GM19023 (cell line): Measurements from ENCODE around the gene TAS2R19.
"Not testable (repeated sequence)": the region's sequence is repeated elsewhere in the genome, so short reads cannot be mapped to it uniquely, and the experiment has no call there.

Experiments
- ATAC-seq: cut with Tn5 transposase; IDR thresholded peaks from one replicate; pipeline ENCODE4 v1.9.1; 2021; ENCODE audit warnings: mild to moderate bottlenecking, moderate library complexity; ENCODE audit not compliant: unreplicated experiment

Gene TAS2R19, protein sequence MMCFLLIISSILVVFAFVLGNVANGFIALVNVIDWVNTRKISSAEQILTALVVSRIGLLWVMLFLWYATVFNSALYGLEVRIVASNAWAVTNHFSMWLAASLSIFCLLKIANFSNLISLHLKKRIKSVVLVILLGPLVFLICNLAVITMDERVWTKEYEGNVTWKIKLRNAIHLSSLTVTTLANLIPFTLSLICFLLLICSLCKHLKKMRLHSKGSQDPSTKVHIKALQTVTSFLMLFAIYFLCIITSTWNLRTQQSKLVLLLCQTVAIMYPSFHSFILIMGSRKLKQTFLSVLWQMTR

DNA sequence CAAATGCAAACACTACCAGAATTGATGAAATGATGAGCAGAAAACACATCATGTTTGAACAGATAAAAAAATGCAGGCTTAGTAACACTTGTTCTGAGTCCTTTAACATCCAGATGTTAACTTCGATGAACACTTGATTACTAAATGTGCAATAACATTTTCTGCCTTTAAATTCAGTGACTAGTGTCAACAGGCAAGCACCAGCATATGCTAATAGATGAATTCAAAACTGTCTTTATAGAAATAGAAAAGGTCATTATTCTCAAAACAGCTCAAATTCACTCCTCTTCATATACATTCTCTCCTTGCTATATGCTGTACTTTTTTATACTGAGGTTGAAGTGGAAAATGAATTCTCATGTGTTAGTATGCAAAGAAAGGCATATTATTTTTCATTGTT, at the start of gene TAS2R19:
TSS of gene TAS2R19 (minus strand) at position 101 of the 400 bp plus-strand sequence. CDS start at position 52, 49 bp downstream.
- ATAC-seq: no peak

DNA sequence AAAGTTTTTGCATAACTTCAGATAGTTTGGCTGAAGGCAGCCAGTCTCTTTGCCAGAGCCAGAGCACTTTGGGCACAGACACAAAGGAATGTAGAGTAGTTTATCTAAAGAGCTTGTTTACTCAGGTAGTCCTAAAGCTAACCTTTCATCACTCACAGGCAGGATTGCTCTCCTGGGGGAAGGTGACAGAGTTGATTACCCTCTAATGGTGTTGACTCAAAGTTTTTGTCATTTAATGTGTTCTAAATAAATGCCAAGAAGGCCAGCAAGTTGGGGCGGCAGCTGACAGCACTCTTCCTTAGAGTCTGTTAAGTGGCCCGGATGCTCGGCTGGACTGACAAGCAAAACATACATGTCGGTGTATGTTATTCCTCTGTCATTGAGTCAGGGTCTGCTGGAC, 49.0 kb upstream of the TAS2R19 start:
- ATAC-seq: no peak

DNA sequence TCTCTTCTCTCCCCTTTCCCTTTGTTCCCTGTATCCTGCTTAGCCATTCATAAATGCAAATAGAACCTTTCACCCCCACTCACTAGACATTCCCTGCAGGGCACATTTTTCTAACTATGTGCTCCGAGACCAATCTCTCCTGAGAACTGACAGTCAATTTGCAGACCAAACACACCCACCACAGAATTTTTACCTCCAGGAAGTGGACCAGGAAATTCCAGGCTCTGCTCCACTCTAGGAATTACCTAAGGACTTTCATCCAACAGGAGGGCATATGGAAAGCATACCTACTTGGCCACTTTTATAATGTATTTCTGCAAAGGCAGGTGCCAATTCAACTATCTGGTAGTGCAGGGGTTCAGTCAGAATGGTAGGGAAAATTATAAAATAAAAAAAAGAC, 48.6 kb upstream of the TAS2R19 start:
- ATAC-seq: no peak

DNA sequence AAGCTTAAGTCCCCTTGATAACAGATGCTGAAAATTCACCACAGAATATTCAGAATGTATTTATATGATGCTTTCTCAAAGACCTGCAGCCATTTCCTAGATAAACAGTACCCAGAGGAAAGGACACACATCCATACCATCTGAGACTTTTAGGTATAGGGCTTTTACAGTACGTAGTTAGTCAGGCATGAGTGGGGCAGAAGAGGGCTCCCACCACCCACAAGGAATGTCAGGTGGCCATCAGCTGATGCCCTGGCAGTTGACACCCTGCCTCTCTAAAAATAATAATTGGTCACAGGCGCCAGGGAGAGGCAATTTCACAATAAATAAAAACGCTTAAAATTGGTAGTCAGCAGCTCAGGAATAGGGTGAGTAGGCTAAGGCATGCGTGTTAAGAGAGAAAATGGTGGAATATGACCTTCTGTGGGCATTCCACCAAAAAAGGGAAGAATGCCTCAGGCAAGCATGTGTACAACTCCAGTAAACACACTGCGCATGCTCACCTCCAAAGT, 47.5 kb upstream of the TAS2R19 start:
- ATAC-seq: no peak

DNA sequence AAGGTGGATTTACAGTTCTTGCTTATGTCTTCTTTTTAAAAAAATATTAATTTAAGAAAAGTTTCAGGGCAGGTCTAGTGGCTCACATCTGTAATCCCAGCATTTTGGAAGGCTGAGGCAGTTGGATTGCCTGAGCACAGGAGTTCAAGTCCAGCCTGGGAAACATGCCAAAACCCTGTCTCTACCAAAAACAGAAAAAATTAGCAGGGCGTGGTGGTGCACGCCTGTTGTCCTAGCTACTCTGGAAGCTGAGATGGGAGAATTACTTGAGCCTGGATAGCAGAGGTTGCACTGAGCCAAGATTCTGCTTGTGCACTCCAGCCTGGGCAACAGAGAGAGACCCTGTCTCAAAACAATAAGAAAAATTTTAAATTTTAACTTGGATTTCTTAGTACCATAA, 45.1 kb upstream of the TAS2R19 start:
- no peak for ATAC-seq

DNA sequence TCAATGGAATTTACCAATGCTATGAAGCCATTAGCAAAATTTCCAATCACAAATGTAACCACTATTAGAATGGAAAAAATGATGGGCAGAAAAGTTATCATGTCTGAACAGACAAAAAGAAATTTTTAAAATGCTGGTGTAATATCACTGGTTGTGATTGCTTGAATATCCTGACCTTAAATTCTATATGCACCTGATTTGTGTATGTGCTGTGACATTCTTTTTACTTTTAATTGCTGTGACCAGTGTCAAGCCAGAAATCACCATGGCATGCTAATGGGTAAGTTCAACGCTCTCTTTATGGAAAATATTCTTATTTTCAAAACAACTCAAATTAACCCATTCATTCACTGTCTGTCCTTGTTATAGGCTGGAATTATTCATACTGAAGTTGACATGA, 39.8 kb upstream of the TAS2R19 start, which contains the start of gene TAS2R46:
TSS of gene TAS2R46 (minus strand) at position 101 of the 400 bp plus-strand sequence. CDS start at position 101, 0 bp downstream.
- not testable (repeated sequence) for ATAC-seq

DNA sequence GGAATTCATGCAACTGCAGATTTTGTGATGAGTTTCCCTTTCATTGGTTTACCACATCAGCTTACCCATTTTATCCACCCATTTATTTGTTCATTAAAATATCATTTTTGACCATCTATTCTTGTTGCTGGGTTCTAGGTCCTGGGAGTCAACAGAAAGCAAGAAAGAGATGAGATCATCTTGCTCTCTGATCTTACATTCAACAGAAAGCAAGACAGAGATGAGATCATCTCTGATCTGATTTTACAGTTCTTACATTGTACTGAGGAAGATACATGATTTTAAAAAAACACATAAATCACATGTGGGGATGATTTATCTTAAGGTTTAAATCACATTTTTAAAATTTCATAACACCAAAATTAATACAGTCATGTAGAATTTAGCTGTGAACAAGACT, 37.4 kb upstream of the TAS2R19 start:
- no peak for ATAC-seq

DNA sequence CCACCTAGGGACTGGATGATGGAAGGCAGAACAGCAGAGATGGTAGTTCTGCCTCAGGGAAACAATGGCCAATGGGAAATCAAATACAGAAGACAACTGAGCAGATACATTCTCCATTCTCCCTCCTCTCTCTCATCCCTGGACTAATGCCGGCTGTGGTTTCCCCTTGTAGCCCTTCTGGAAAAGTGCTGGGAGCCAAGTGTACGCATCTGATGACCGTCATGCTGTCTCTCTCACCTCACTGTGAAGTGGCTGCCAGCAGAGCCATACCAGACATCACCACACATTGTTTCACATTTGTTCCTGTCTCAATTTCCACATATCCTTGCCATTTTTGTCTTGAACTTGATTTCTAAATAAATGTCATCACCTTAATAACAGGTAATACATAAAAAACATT, 36.6 kb upstream of the TAS2R19 start:
- ATAC-seq: no peak

DNA sequence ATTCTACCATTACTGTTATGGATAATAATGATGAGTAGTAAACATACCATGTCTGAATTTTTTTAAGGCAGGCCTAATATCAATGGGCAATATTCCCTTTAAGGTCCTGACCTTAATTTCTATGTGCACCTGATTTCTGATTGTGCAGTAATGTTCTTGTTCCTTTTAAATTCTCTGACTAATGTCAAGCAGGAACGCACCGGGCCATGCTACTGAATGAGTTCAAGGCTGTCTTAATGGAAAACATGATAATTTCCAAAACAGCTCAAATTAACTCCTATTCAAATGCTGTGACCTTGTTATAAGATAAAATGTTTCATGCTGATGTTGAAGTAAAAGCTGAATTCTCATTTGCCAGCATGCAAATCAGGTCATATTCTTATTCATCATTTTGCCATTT, 32.9 kb upstream of the TAS2R19 start:
- no peak for ATAC-seq

DNA sequence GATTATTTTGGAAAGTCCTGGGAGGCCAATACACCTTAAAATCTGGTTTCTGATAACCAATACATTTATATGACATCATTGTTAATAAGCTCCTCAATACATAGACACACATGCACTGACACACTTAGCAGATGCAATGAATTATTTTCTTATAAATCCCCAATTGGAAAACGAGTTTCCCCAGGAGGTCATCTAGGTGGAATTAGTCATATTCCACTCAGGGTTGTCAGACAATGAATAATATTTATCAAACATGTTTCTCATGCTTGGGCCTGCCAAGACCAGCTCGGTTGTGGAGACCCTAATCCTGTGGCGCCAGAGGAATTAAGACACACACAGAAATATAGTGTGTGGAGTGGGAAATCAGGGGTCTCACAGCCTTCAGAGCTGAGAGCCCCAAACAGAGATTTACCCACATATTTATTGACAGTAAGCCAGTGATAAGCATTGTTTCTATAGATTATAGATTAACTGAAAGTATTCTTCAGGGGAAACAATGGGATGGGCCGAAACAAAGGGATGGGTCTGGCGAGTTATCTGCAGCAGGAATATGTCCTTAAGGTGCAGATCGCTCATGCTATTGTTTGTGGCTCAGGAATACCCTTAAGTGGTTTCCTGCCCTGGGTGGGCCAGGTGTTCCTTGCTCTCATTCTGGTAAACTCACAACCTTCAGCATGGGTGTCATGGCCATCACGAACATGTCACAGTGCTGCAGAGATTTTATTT, 27.5 kb upstream of the TAS2R19 start:
- ATAC-seq: not testable (repeated sequence)

DNA sequence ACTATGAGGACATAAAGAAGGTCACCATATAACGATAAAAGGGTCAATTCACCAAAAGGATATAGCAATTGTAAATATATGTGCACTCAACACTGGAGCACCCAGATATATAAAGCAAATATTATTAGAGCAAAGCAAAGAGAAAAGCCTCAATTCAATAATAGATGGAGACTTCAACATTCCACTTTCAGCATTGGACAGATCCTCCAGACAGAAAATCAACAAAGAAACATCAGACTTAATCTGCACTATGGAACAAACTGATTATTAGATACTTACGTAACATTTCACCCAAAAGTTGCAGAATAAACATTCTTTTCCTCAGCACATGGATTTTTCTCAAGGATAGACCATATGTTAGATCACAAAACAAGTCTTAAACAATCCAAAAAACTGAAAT, 18.9 kb upstream of the TAS2R19 start:
- ATAC-seq: not testable (repeated sequence)

DNA sequence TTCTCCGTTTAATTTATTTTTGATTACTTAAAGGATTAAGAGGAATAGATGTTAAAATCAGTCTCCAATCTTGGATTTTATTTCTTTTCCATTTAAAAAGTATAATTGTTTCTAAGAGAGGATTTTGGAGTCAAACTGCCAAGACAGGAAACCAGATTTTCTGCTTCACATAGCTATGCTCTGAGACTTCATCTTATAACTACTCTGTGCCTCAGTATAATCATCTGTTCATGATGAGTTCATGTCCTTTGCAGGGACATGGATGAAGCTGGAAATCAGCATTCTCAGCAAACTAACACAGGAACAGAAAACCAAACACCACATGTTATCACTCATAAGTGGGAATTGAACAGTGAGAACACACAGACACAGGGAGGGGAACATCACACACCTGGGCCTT, 17.7 kb upstream of the TAS2R19 start:
- no peak for ATAC-seq

DNA sequence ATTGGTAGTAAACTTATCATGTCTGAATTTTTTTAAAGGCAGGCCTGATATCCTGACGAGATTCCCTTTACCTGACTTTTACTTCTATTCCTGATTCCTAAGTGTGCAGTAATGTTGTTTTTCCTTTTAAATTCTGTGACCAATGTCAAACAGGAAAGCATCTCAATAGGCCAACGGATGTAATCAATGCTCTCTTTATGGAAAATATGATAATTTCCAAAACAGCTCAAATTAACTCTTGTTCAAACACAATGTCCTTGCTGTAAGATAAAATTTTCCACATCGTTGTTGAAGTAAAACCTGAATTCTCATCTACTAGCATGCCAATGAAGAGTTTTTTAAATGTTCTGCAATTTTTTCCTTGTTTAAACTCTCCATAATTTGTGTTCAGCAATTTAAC, 16.8 kb upstream of the TAS2R19 start:
- no peak for ATAC-seq

DNA sequence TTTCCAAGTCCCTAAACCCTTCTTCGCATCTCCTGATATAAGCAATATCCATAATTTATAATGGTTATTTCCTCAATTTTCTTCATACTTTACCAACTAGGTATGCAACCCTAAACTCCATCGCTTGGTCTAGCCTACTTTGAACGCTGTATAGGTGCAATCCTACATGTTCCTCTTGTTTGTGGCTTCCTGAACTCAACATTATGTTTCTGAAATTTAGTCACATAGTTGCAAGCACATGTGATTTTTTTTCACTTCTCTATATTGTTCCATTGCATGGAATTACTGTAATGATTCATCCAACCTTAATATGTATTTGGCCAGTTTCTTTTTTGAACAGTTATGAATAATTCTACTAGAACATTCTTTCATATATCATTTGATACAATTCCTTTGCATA, 11.5 kb upstream of the TAS2R19 start:
- not testable (repeated sequence) for ATAC-seq

DNA sequence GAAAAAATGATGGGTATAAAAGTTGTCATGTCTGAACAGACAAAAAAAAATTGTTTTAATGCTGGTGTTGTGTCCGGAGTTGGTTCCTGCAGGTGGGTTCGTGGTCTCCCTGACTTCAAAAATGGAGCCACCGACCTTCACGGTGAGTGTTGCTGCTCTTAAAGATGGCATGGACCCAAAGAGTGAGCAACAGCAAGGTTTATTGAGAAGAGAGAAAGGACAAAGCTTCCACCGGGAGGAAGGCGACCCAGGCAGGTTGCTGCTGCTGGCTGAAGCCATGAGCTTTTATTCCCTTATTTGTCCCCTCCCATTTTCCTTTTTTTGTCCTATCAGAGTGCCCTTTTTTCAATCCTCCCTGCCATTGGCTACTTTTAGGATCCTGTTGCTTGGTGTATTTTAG, 8.9 kb upstream of the TAS2R19 start, which contains the start of gene TAS2R31:
TSS of gene TAS2R31 (minus strand) at position 101 of the 400 bp plus-strand sequence. CDS start at position 29, 72 bp downstream.
- ATAC-seq: no peak

DNA sequence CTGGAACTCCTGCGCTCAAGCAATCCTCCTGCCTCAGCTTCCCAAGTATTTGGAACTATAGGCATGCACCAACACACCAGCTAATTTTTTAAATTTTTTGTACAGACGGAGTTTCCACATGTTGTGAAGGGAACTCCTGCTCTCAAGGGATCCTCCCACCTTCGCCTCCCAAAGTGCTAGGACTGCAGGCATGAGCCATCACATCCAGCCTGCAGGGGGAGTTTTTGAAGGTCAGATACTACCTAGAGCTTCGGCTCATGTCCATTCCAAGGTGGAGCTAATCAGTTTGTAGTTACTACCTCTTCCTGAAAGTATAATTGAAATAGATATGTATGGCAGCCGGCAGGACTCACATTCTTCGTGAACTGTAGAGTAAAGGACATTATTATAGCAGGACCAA, 3.7 kb upstream of the TAS2R19 start:
- ATAC-seq: no peak

DNA sequence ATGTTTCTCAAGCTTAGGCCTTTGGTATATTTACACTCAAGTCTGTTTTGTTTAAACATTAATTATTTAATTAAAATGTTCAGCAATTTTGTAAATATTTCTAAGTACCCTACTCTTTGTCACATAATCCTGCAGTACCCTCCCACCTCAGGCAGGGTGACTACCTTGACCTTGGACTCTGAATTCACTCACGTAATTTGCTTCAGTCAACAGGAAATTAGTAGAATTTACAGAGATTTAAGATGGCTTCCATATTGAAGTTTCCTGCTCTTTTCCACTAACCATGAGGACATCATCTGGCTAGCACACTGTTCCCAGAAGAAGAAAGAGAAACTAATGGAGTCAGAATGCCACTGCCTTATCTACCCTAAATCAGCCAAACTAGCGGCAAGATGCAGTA, 967 bp upstream of the TAS2R19 start:
- no peak for ATAC-seq

DNA sequence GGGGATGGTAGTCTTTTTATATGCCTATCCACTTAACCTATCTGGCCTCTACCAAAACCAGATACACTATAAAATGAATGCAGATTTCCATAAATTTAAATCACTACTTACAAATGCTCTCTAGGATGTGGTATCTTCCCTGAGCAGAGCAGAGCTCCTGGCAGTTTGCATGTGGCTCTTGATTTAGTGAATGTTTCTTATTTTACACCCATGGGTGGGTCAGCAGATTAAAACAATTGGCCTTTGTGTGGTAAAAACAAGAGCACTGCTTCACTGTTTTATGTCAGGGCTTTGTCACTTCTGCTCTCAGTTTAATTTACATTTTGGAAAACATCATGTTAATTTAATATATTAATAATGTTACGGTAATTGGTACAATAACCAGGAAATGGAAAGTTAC, 5.5 kb downstream of the TAS2R19 start:
- no peak for ATAC-seq

DNA sequence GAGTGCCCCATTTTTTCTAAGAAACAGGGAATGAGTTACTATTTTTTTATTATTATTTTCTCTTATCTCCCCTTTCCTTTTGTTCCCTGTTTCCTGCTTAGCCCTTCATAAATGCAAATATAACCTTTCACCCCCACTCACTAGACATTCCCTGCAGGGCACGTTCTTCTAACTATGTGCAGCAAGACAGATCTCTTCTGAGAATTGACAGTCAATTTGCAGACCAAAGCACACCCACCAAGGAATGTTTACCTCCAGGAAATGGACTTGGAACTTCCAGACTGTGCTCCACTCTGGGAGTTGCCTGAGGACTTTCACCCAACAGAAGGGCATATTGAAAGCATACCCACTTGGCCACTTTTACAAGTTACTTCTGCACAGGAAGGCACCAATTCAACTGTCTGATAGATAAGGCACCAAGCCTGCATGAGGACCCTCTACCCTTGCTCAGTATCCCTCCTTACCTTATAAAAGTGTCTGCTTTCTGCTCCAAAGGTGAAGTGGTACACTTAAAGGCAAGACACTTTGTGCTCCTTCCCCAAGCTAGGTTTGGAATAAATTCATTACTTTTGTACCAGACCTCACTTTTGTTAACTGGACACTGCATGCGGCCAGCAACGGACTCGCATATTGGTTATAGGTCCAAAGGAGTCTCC, 6.5 kb downstream of the TAS2R19 start:
- ATAC-seq: no peak

DNA sequence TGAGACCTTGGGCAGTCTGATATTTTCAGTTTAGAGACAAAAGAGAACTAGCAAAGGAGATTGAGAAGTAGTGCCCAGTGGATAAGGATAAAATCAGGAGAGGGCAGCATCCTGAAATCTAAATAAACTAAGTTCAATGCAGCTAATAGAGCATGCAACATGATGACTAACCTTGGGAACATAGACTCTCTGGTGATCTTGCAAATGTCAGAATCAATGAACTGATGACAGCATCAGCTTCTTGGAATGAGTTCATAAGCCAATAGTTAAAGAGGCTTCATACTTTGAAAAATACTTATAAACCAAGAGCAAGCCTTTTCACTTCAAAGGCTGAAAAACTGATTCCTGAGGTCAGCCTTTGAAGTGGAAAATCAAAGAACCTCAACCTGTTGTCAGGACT, 8.2 kb downstream of the TAS2R19 start:
- ATAC-seq: no peak

DNA sequence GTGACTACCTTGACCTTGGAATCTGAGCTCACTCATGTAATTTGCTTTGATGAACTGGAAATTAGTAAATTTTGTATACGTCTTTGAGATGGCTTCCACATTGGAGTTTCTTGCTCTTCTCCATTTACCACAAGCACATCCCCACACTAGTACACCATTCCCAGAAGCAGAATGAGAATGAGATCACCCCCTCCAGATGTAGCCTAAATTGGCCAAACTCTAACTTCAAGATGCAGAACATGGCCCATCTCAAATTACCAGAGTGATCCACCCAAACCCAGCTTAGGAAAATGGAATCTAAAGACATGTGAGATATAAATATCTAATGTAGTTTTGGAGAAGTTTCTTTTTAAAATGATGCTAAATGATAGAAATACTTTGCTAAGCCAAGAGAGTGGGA, 14.8 kb downstream of the TAS2R19 start:
- no peak for ATAC-seq

DNA sequence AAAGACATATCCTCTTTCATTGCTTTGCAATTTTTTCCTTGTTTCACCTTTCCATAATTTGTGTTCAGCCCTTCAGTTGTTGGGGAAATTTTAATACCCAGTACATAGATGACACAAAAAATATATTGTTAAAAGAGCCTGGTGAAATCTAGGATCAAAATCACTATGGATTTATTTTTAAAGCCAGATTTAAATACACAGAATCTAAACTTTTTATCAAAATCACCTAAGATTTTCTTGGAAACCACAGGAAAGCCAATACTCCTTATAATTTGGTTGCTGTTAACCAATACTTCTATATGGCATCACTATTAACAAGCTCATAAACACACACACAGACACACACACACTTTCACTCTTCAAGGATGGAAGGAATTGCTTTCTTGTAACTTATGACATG, 24.2 kb downstream of the TAS2R19 start, which contains the start of gene TAS2R20:
TSS of gene TAS2R20 (minus strand) at position 101 of the 400 bp plus-strand sequence. CDS start 429 bp downstream, outside the sequence.
- no peak for ATAC-seq
